ENCODE measurements around the gene ORC4.

DNA sequence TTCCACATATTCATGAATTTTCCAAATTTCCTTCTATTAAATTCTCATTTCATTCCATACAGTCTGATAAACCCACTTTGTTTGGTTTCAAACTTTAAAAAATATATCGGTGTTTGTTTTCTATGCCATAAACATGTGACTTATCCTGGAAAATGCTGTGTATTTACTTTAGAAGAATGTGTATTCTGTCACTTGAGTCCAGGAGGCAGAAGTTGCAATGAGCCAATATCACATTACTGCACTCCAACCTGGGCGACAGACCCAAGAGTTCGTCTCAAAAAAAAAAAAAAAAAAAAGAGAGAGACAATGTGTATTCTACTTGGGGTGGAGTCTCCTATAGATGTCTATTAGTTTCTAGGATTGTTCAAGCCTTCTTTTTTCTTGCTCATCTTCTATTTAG, 32.1 kb upstream of the ORC4 start:
- TF ChIP-seq POLR2A (IDR thresholded peaks at IDR 0.05), result no peak
- no peak for TF ChIP-seq CTCF (IDR thresholded peaks at IDR 0.05)
